Stimulated activated memory B cell treated with anti-CD40 and anti-IgM and Interleukin-4, amounts not matched to agents 10 μg/mL and 1 μg/mL and 100 μg/mL, for 72 hours (primary cell): ENCODE measurements around the gene ZNF22.

Source experiments
- ATAC-seq: fragments of 150-1000 bp; cut with Tn5 transposase; 2 replicates; pipeline ENCODE4 v1.10.0; 2021
- H3K27ac Mint-ChIP-seq: one replicate; pipeline ENCODE4 v1.8.0; 2022; ENCODE audit warnings: mild to moderate bottlenecking, mixed read lengths
- H3K27me3 Mint-ChIP-seq: one replicate; pipeline ENCODE4 v1.8.0; 2022; ENCODE audit warnings: mixed read lengths
- H3K36me3 Mint-ChIP-seq: one replicate; pipeline ENCODE4 v1.8.0; 2022; ENCODE audit warnings: mixed read lengths
- H3K4me1 Mint-ChIP-seq: one replicate; pipeline ENCODE4 v1.8.0; 2022; ENCODE audit warnings: mixed read lengths
- H3K4me3 Mint-ChIP-seq: one replicate; pipeline ENCODE4 v1.8.0; 2022; ENCODE audit warnings: mild to moderate bottlenecking, moderate library complexity, mixed read lengths
- H3K9me3 Mint-ChIP-seq: one replicate; pipeline ENCODE4 v1.8.0; 2022; ENCODE audit warnings: mixed read lengths

Gene ZNF22

GRCh38 chr10:45052700-45053099 is 52.0 kb downstream of the ZNF22 start:
- Mint-ChIP-seq H3K9me3 (peaks cover 11% of the 10 kb centered on the region), H3K4me1 (no peaks in the 10 kb centered on the region), H3K27ac (no peak overlapping the region), H3K4me3 (no peak overlapping the region), H3K36me3 (no peaks in the 10 kb centered on the region), H3K27me3 (peaks cover 25% of the 10 kb centered on the region)
- ATAC-seq: no peak

- Mint-ChIP-seq H3K27me3 (peaks cover 25% of the 10 kb centered on the region), H3K27ac (no peak overlapping the region), H3K4me3 (no peak overlapping the region), H3K36me3 (no peaks in the 10 kb centered on the region), H3K4me1 (no peaks in the 10 kb centered on the region), H3K9me3 (peaks cover 11% of the 10 kb centered on the region)
- ATAC-seq: no peak
Measured at GRCh38 chr10:45053569-45054100, 52.9 kb downstream of the ZNF22 start.
